NCI-H82 (cell line): ENCODE data around the gene MINK1.

Experiments used
- DNase-seq: peaks from one replicate; lab custom pipeline; 2025; lab: John Stamatoyannopoulos, UW

MINK1 gene

DNA sequence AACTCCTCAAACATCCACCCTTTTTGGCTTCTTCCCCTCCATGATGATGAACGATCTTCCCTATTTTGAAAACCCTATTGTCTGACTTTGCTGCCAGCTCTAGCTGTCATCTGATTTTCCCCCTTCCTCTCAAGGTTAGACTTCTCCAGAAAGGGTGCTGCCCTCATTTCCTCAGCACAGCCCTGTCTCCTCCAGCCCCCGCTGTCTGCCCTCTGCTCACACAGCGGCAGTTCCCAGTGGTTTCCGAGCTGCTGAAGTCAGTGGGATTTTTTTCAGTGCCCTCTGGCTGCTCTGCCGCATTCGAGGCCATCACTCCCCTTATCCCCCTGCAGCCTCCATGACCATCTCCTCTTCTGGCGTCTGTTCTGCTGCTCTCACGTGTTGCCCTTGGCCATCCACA, 39.6 kb downstream of the MINK1 start:
- DNase-seq = no peak

DNA sequence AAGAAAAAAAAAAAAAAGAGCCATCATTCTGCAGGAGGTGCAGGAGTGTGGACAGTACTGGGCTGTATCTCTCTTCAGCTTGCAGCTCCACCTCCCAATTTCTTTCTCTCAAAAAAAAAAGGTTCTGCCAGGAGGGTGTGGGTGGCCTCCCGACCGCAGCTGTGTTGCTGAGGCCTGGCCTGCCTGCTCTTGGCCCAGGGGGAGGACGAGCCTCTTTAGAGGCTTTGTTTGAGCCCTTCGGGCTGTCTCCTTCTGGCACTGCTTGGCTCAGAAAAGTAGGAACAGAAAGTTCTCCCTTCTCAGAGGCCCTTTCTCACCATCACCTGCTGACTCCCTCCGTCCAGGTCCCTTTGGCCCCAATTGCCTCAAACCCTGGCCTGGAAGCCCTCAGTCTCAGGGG, 43.9 kb downstream of the MINK1 start:
- DNase-seq = no peak

DNA sequence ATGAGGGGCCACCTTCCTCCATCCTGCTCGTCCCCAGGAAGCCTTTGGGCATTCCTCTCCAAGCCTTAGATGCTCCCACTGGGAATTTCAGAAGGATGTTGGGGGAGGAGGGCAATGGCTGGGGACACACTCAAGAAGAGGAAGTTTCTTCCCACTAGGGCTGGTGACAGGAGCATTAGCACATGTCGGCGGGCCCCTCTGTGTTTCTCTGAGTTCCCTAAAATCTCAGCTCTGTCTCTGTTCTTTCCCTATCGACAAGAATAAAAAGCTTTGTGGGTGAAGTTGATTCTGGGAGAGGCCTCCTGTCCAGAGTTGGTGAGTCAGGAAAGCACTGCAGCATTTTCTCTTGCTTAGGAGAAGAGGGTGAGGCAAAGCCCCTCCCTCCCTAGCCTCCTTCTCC, 46.5 kb downstream of the MINK1 start:
- no peak for DNase-seq

DNA sequence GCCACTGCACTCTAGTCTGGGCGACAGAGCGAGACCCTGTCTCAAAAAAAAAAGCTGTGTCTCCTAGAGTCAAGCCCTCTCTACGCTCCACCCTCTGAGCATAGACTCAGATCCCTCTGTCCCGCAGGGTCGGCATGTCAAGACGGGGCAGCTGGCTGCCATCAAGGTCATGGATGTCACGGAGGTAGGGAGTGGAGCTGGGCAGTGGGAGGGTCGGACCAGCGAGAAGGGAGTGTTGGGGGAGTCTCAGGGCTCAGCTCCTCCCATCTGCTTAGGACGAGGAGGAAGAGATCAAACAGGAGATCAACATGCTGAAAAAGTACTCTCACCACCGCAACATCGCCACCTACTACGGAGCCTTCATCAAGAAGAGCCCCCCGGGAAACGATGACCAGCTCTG, 47.7 kb downstream of the MINK1 start:
- no peak for DNase-seq

DNA sequence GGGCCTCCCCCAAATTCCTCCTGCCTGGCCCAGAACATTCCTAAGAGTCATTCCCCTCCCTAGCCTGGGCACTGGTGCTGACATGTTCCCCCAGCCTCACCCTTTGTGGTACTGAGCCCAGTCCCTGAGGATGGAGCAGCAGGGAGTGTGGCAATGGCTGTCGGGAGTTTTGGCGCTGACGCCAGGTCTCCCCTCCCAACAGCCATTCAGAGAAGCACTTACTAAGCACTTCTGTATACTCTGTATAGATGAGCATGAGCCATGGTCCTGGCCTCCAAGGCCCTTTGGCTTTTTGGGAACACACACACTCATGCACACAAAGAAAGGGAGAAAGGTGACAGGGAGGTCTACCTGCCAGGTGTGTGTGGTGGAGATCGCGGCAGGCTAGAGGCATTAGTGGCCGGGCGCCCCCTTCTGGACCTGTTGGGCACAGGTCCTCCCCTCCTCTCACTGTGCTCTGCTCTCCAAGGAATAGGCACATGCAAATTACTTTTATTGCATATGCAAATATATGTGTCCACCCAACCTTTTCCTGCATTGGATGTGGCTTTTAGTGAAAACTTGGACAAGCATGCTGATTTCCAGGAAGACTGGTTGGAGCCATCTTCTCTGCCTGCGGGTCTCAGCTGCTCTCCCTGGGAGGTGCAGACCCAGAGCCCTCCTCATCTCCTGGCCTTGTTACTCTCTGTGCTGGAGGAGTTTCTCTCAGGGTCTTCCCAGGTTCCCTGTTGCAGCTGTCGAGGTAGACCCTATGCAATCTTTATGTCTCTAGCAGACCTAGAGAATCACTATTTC, 48.8 kb downstream of the MINK1 start:
- DNase-seq = peak; percentile 81

DNA sequence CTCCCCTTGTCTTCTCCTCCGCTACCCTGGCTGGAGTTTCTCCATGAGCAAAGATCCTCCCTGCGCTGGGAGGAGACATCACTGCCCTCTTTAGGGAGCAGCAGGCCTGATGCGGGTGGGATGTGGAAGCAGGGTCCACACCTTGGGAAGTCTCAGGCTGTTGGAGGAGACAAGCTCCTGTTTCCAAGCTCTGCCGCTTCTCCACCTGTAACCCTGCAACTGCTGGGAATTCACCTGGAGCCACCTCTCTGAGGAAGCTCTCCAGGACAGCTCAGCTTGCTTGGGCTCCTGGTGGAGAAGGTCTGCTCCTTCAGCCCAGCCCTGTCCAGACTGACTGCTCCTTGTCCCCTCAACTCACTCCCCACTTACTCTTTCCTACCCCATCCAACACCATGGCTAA, 51.3 kb downstream of the MINK1 start:
- DNase-seq = no peak

DNA sequence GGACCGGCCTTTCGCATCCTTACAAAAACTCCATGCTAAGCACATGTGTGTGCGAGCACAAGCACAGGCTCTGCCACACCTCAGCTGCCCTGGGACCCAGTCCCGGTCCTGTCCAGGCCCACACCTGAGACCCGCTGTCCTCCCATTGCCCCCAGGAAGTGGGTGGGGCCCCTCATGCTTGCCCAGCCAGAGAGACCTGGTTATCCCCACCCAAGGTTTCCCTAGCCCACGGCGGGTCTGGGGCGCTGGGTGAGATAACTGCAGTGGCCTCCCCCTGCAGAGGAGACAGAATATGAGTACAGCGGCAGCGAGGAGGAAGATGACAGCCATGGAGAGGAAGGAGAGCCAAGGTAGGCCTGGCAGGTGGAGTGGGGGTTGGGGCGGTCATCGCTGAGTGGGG, 53.7 kb downstream of the MINK1 start:
- DNase-seq = no peak

DNA sequence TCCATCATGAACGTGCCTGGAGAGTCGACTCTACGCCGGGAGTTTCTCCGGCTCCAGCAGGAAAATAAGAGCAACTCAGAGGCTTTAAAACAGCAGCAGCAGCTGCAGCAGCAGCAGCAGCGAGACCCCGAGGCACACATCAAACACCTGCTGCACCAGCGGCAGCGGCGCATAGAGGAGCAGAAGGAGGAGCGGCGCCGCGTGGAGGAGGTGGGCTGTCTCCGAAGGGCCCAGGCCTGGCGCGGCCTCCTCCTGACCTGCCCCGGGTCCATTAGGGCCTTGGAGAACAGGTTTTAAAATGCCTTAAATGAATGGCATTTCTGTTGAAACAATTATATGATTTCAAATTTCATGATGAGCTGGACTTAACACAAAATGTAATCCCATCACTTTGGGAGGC, 54.4 kb downstream of the MINK1 start:
- DNase-seq = no peak

DNA sequence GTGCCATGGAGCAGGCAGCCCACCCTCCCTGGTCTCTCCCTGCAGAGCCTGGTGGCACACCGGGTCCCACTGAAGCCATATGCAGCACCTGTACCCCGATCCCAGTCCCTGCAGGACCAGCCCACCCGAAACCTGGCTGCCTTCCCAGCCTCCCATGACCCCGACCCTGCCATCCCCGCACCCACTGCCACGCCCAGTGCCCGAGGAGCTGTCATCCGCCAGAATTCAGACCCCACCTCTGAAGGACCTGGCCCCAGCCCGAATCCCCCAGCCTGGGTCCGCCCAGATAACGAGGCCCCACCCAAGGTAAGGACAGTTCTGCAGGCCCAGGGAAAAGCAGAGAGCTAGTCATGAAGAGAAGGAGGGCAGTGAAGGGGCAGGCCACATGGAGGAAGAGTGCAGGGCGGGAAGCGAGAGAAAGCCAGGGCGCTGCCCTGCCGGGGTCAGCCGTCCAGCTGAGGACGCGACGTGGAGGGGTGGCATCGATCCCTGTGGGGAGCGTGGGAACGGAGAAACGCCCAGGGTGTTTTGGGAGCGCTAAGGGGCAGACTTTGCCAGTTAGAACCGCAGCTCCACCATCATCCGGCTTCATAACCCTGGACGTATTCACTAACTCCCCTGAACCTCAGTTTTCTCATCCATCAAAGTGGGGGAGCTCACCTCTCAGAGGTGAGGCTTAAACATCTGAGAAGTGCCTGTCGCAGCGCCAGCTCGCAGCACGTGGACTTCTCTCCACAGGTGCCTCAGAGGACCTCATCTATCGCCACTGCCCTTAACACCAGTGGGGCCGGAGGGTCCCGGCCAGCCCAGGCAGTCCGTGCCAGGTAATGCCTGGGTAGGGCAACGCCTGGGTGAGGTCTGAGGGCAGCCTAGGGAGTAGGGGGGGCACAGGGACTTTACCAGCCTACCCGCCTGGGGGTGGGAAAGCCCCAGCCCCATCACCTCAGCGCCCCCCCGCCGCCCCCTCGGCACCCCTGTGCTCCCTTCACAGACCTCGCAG, 58.6 kb downstream of the MINK1 start:
- DNase-seq = no peak

DNA sequence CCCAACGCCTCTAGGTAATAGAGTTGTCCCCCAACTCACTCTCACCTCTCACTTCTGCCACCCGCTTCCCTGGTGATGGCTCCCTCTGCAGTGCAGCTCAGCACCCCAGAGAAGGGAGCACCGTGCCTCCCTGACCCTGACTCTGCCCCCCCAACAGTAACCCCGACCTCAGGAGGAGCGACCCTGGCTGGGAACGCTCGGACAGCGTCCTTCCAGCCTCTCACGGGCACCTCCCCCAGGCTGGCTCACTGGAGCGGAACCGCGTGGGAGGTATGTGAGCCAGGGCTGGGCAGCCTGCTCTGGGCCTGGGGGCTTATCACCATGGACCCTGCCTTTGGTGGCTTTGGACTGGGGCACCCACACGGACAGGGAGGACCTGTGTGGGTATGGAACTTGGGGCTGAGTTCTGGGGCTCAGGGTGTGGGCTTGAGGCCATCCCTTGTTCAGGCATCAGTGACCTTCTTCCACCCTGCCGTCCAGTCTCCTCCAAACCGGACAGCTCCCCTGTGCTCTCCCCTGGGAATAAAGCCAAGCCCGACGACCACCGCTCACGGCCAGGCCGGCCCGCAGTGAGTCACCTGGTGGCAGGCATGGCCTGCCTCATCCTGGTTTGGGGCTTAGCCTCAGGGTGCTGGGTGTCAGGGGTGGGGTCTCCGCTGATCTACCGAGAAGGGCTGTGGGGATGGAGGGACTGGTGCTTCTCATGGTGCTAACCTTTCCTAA, 59.5 kb downstream of the MINK1 start:
- no peak for DNase-seq

DNA sequence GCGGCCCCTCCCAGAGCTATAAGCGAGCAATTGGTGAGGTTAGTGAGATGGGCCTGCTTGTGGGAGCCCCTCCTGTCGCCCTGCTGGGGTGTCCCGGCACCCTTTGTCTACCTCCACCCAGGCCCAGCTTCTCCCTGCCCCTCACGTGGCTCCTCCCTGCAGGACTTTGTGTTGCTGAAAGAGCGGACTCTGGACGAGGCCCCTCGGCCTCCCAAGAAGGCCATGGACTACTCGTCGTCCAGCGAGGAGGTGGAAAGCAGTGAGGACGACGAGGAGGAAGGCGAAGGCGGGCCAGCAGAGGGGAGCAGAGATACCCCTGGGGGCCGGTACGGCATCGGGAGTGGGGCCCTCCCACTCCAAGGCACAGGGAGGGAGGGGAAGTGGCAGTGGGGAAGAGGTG, 60.1 kb downstream of the MINK1 start:
- DNase-seq = no peak

DNA sequence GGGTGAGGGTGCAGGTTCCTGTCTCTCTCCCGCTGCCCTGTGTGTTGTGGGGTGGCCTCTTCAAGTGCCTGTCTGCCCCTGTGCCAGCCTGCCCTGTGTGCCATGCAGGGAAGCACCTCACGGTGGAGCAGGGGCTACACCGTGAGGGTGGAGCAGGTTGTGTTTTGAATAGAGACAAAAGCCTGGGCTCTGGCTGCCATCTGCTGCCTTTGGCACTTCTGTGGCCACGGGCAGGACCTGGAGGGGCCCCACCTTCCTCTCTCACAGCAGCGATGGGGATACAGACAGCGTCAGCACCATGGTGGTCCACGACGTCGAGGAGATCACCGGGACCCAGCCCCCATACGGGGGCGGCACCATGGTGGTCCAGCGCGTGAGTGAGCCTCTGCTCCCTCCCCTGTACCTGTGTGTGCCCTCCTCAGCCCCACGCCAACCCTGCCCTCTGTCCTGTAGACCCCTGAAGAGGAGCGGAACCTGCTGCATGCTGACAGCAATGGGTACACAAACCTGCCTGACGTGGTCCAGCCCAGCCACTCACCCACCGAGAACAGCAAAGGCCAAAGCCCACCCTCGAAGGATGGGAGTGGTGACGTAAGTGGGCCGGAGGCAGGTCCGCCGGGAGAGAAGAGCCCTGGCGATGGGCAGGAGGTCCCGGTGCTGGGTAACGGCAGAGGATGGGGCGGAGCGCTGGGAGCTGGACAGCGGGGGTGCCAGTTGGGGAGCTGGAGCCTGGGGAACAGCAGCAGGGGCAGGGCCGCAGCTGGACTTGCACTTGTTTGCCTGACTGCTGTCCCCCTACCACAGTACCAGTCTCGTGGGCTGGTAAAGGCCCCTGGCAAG, 60.8 kb downstream of the MINK1 start:
- DNase-seq = no peak

DNA sequence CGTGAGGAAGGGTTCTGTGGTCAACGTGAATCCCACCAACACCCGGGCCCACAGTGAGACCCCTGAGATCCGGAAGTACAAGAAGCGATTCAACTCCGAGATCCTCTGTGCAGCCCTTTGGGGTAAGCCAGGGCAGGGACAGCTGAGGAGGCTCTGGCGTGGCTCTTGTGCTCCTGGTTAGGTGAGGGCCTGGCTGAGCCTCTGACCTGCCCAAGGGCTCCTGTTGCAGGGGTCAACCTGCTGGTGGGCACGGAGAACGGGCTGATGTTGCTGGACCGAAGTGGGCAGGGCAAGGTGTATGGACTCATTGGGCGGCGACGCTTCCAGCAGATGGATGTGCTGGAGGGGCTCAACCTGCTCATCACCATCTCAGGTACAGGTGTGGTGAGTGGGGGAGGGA, 62.0 kb downstream of the MINK1 start:
- no peak for DNase-seq

DNA sequence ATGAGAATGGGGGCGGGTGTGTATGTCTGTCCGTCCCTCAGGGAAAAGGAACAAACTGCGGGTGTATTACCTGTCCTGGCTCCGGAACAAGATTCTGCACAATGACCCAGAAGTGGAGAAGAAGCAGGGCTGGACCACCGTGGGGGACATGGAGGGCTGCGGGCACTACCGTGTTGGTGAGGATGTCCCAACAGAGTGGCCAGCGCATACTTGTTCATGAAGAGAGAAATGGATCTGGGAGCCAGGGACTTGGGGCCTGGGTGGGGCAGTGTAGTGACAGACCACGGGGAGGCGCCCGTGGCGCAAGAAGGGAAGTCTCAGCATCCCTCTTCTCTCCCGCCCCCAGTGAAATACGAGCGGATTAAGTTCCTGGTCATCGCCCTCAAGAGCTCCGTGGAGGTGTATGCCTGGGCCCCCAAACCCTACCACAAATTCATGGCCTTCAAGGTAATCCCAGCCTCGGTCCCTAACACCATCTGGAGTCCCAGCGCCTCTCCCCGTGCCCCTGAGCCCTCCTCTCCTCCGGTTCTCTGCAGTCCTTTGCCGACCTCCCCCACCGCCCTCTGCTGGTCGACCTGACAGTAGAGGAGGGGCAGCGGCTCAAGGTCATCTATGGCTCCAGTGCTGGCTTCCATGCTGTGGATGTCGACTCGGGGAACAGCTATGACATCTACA, 62.7 kb downstream of the MINK1 start:
- peak; percentile 76 for DNase-seq

DNA sequence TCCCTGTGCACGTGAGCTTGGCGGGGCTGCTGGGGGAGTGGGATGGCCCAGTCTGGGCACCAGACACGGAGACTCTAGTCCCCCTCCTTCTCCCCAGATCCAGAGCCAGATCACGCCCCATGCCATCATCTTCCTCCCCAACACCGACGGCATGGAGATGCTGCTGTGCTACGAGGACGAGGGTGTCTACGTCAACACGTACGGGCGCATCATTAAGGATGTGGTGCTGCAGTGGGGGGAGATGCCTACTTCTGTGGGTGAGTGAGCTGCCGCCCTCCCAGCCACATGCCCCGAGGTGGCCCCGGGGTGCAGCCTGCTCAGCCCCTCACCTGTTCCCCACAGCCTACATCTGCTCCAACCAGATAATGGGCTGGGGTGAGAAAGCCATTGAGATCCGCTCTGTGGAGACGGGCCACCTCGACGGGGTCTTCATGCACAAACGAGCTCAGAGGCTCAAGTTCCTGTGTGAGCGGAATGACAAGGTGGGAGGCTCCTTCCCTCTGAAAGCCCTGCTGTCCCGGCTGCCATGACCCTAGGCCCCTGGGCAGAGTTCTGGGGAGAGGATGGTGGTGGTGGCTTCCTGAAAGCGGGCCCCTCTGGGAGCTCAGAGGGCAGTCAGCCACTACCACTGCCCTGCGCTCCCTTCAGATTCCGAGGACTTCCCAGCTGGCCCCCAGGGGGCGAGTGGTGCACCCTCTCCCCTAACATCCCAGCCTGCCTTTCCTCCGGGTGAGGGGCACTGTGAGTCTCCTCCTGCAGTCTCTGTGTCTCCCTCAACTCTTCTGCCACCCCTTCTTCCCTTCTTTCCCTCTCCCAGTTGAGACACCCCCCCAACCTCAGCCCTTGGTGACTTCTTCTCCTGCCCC, 63.4 kb downstream of the MINK1 start:
- no peak for DNase-seq

DNA sequence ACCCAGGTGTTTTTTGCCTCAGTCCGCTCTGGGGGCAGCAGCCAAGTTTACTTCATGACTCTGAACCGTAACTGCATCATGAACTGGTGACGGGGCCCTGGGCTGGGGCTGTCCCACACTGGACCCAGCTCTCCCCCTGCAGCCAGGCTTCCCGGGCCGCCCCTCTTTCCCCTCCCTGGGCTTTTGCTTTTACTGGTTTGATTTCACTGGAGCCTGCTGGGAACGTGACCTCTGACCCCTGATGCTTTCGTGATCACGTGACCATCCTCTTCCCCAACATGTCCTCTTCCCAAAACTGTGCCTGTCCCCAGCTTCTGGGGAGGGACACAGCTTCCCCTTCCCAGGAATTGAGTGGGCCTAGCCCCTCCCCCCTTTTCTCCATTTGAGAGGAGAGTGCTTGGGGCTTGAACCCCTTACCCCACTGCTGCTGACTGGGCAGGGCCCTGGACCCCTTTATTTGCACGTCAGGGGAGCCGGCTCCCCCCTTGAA, 64.1 kb downstream of the MINK1 start:
- no peak for DNase-seq

DNA sequence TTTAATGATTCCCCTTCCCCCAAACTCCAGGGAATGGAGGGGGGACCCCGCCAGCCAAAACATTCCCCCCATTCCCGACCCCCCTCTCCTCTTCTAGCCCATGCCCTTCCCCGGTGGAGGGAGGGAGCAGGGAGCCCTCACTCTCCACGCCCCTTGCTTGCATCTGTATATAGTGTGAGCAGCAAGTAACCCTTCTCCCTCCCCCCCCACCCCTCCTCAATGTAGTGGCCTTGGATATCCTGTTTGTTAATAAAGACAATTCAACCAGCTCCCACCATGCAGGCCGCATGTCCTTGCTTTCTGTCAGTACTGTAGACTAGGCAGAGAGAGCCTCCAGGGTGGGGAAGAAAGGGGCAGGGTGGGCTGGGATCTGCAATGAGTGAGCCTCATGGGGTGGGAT, 64.6 kb downstream of the MINK1 start:
- no peak for DNase-seq

DNA sequence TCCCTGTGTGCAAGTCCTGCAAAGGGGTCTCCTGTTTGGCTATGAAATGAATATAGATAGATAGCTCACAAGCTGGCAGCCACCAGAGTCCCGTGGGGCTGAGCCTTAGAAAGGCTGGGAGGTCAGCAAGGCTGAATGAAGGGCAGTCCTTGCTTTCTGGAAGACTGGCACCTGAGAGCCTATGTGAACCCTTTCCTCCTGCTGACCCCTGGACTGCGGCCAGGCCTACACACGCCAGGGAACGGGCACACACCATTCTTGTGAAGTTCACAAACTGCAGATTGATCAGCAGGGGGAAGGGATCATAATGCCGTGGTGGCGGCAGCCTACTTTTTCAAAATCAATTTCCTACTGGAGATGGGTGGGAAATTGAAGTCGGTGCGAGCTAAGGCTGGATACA, 65.2 kb downstream of the MINK1 start:
- DNase-seq = no peak

DNA sequence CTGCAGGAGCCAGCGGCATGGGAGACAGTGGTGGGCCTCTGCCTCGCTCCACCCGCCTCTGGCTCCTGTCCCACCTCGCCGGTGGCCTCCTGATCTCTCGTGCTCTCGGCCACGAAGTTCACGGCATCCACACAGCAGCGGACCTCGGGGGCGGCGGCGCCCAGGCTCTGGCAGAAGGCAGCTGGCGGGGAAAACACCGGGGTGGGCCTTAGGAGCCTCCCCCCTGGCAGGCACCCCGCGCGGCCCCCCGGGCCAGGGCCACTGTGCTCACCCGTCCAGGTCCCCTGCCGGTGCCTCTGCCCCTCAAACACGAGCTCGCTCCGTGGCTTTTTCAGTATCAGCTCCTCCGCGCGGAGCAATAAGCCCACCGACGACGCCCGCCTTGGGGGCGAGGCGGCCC, 65.8 kb downstream of the MINK1 start:
- no peak for DNase-seq
